Fibroblast of lung (primary cell): ENCODE measurements around the gene MAP1A. TPM values are rescaled to one million over a fixed set of nuclear protein-coding genes. Genes with fewer than 3 reads are reported as not detected.

ENCODE experiments used
- DNase-seq, 2 donors: peaks; one replicate each; pipeline versions ENCODE4 v3.0.0 to v3.0.0-alpha.2; 2010; ENCODE audit warnings: low read depth in 2 of 2
- H2AFZ ChIP-seq: 2 replicates; pipeline ENCODE4 v1.5.1; 2012; ENCODE audit warnings: low read length, control low read depth, inconsistent platforms
- H3K27ac ChIP-seq: 2 replicates; pipeline ENCODE4 v1.5.1; 2011; ENCODE audit warnings: low read length, control low read depth; ENCODE audit not compliant: insufficient read depth
- H3K27me3 ChIP-seq: 2 replicates; pipeline ENCODE4 v1.5.1; 2011; ENCODE audit warnings: mild to moderate bottlenecking, low read length; ENCODE audit not compliant: control insufficient read depth, insufficient read depth
- H3K36me3 ChIP-seq: 2 replicates; pipeline ENCODE4 v1.5.1; 2011; ENCODE audit warnings: low read length; ENCODE audit not compliant: control insufficient read depth, insufficient read depth
- H3K4me1 ChIP-seq: 2 replicates; pipeline ENCODE4 v1.5.1; 2011; ENCODE audit warnings: low read length; ENCODE audit not compliant: control insufficient read depth, insufficient read depth; ENCODE audit errors: extremely low read depth
- H3K4me2 ChIP-seq: 2 replicates; pipeline ENCODE4 v1.5.1; 2011; ENCODE audit warnings: low read length, control low read depth; ENCODE audit not compliant: insufficient read depth; ENCODE audit errors: extremely low read depth
- H3K4me3 ChIP-seq, 4 experiments: fragments of 200-600 bp in 1 of 4; sonication (generic) in 1 of 4; replicated peaks in 1 of 4; 2 replicates each; pipeline ENCODE4 v1.5.1; 2011 to 2016; ENCODE audit warnings: low read length in 4 of 4, low read depth in 3 of 4, mild to moderate bottlenecking in 3 of 4, control low read depth in 2 of 4, inconsistent platforms in 1 of 4, mixed read lengths in 1 of 4; ENCODE audit not compliant: insufficient read depth in 1 of 4; ENCODE audit errors: control extremely low read depth in 1 of 4
- H3K79me2 ChIP-seq: 2 replicates; pipeline ENCODE4 v1.5.1; 2012; ENCODE audit warnings: mild to moderate bottlenecking, low read length, inconsistent platforms; ENCODE audit not compliant: control insufficient read depth, insufficient read depth
- H3K9ac ChIP-seq: 2 replicates; pipeline ENCODE4 v1.5.1; 2011; ENCODE audit warnings: mild to moderate bottlenecking, low read length, control low read depth; ENCODE audit not compliant: insufficient read depth
- H3K9me3 ChIP-seq: 2 replicates; pipeline ENCODE4 v1.5.1; 2012; ENCODE audit warnings: low read depth, low read length; ENCODE audit not compliant: control insufficient read depth, insufficient read depth
- H4K20me1 ChIP-seq: 2 replicates; pipeline ENCODE4 v1.5.1; 2011; ENCODE audit warnings: low read length; ENCODE audit not compliant: control insufficient read depth, insufficient read depth; ENCODE audit errors: extremely low read depth
- EZH2 ChIP-seq: IDR thresholded peaks from 2 replicates; pipeline ENCODE4 v1.5.1; 2012; ENCODE audit warnings: low read length, control low read depth, mild to moderate bottlenecking; ENCODE audit errors: missing control alignments
- polyA plus RNA-seq, 2 donors: library from polyadenylated mRNA; depleted of rRNA in 1 of 2; stranded (reverse) in 1 of 2; unstranded in 1 of 2; fragments of >200 nt; gene quantifications; 2 replicates each; pipeline ENCODE4 v1.2.1, GENCODE V29; 2011 to 2012; ENCODE audit warnings: missing spikeins in 1 of 2
- total RNA-seq: library from RNA; depleted of rRNA; stranded (reverse); fragments of >200 nt; gene quantifications from 2 replicates; pipeline ENCODE4 v1.2.1, GENCODE V29; 2014
- TF ChIP-seq, protein P1 (sequence below), 2 donors: IDR thresholded peaks in 1 of 2; conservative IDR thresholded peaks in 1 of 2; 1 replicate in 1 of 2; 2 replicates in 1 of 2; pipeline ENCODE4 v1.5.1; 2011 to 2012; ENCODE audit warnings: low read length in 2 of 2, control low read depth in 1 of 2, inconsistent platforms in 1 of 2, low read depth in 1 of 2, mild to moderate bottlenecking in 1 of 2

The MAP1A gene
- total and polyA plus RNA-seq, 2 donors (not counting 1 experiment from before 2014, with no cell fraction given), result 51.2 to 201 TPM

GRCh38 chr15:43511012-43511885, 6.2 kb upstream of the MAP1A start:
- Histone ChIP-seq H3K9ac (peak overlapping the region; percentile 26), H3K4me1 (peaks cover 38% of the 10 kb centered on the region), H4K20me1 (no peaks in the 10 kb centered on the region), H3K9me3 (no peaks in the 10 kb centered on the region), H3K36me3 (no peaks in the 10 kb centered on the region), H3K27ac (peak overlapping the region; percentile 59), H3K4me2 (peak overlapping the region; percentile 99), H3K4me3 (peak overlapping the region; percentile 53 to 72 (median 64)), H2AFZ (peak overlapping the region; percentile 78), H3K27me3 (no peaks in the 10 kb centered on the region), H3K79me2 (no peaks in the 10 kb centered on the region)
- no peak for DNase-seq
- TF ChIP-seq, protein P1, sequence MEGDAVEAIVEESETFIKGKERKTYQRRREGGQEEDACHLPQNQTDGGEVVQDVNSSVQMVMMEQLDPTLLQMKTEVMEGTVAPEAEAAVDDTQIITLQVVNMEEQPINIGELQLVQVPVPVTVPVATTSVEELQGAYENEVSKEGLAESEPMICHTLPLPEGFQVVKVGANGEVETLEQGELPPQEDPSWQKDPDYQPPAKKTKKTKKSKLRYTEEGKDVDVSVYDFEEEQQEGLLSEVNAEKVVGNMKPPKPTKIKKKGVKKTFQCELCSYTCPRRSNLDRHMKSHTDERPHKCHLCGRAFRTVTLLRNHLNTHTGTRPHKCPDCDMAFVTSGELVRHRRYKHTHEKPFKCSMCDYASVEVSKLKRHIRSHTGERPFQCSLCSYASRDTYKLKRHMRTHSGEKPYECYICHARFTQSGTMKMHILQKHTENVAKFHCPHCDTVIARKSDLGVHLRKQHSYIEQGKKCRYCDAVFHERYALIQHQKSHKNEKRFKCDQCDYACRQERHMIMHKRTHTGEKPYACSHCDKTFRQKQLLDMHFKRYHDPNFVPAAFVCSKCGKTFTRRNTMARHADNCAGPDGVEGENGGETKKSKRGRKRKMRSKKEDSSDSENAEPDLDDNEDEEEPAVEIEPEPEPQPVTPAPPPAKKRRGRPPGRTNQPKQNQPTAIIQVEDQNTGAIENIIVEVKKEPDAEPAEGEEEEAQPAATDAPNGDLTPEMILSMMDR (conservative IDR thresholded peaks at IDR 0.05 in 1 of 2, IDR thresholded peaks at IDR 0.05 in 1 of 2; ENCODE audit: low read depth in 1 of 2, low read length in 2 of 2), result peak; percentile 9 to 35
- TF ChIP-seq EZH2, result no peak

GRCh38 chr15:43513550-43513949, 3.9 kb upstream of the MAP1A start:
- Histone ChIP-seq H2AFZ (peak overlapping the region; percentile 36), H3K27me3 (no peaks in the 10 kb centered on the region), H4K20me1 (no peaks in the 10 kb centered on the region), H3K4me3 (peak overlapping the region in 1 of 4 experiments; percentile 11), H3K4me1 (peaks cover 39% of the 10 kb centered on the region), H3K79me2 (peaks cover 15% of the 10 kb centered on the region), H3K27ac (peak overlapping the region; percentile 81), H3K4me2 (peak overlapping the region; percentile 55), H3K9ac (no peak overlapping the region), H3K36me3 (no peaks in the 10 kb centered on the region), H3K9me3 (no peaks in the 10 kb centered on the region)
- DNase-seq, result no peak
- TF ChIP-seq EZH2, result no peak
- TF ChIP-seq, protein P1 (conservative IDR thresholded peaks at IDR 0.05 in 1 of 2, IDR thresholded peaks at IDR 0.05 in 1 of 2; ENCODE audit: low read depth in 1 of 2, low read length in 2 of 2), result no peak

GRCh38 chr15:43514241-43515057, 3.0 kb upstream of the MAP1A start:
- H4K20me1 ChIP-seq, result no peaks in the 10 kb centered on the region
- H3K27me3 ChIP-seq, result no peaks in the 10 kb centered on the region
- H3K27ac ChIP-seq, result peak overlapping the region; percentile 81
- H3K4me2 ChIP-seq, result peak overlapping the region; percentile 49
- peak overlapping the region in 1 of 4 experiments; percentile 4 for H3K4me3 ChIP-seq
- no peaks in the 10 kb centered on the region for H3K9me3 ChIP-seq
- peak; percentile 33 to 43 for DNase-seq
- TF ChIP-seq EZH2, result no peak
- TF ChIP-seq, protein P1 (conservative IDR thresholded peaks at IDR 0.05 in 1 of 2, IDR thresholded peaks at IDR 0.05 in 1 of 2; ENCODE audit: low read depth in 1 of 2, low read length in 2 of 2), result peak; percentile 66 to 71
- H3K9ac ChIP-seq, result no peak overlapping the region
- H2AFZ ChIP-seq, result peak overlapping the region; percentile 56
- peaks cover 24% of the 10 kb centered on the region for H3K79me2 ChIP-seq
- H3K36me3 ChIP-seq, result no peaks in the 10 kb centered on the region
- H3K4me1 ChIP-seq, result peaks cover 39% of the 10 kb centered on the region
